HG03103 (cell line): ENCODE results near the gene CXCL17.
"Not testable (repeated sequence)": the region's sequence is repeated elsewhere in the genome, so short reads cannot be mapped to it uniquely, and the experiment has no call there.

Experiments used
- ATAC-seq: cut with Tn5 transposase; IDR thresholded peaks from one replicate; pipeline ENCODE4 v1.9.1; 2021; ENCODE audit warnings: low read depth; ENCODE audit not compliant: unreplicated experiment

Gene CXCL17, protein sequence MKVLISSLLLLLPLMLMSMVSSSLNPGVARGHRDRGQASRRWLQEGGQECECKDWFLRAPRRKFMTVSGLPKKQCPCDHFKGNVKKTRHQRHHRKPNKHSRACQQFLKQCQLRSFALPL

DNA sequence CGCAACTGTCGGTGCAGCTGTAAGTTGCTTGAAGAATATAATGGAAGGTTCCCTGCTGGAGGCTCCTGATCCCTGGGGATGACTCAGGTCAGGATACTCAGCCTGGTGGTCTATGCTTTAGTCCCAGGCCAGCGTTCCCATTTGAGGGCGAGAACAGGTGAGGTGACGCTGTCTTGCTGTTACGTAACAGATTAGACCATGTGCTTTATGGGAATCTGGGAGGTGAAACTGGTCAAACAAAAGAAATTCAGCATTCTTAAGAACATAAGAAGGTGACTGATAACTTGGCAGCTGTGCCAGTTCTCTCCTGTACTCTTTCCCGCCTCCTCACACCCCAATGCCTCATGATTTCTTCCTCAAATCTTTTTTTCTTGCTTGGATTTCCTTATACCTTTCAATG, at the start of gene CXCL17:
CXCL17 (minus strand) TSS at position 114 of the 400 bp plus-strand sequence. CDS start 114 bp downstream, outside the sequence.
- no peak for ATAC-seq

- ATAC-seq, result no peak
Measured at GRCh38 chr19:42488783-42489521, 46.2 kb upstream of the CXCL17 start.

- ATAC-seq, result no peak
Measured at GRCh38 chr19:42487798-42488178, 45.0 kb upstream of the CXCL17 start.

DNA sequence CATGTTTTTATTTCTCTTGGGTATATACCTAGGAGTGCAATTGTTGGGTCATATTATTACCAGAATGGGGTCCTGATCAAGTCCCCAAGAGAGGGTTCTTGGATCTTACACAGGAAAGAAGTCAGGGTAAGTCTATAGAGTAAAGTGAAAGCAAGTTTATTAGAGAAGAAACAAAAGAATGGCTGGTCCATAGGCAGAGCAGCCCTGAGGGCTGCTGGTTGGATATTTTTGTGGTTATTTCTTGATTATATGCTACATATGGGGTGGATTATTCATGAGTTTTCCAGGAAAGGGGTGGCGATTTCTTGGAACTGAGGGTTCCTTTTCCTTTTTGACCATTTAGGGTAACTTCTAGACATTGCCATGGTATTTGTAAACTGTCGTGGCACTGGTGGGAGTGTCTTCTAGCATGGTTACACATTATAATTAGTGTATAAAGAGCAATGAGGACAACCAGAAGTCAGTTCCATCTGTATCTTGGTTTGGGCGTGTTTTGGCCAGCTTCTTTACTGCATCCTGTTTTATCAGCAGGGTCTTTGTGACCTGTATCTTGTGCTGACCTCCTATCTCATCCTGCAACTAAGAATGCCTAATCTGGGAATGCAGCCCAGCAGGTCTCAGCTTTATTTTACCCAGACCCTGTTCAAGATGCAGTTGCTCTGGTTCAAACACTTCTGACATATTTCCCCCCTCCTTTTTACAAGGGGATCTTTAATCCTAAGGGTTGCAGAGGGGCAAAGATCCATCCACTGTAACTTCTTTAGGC, 44.5 kb upstream of the CXCL17 start:
- no peak for ATAC-seq

GRCh38 chr19:42485036-42485435, 42.3 kb upstream of the CXCL17 start:
- not testable (repeated sequence) for ATAC-seq

DNA sequence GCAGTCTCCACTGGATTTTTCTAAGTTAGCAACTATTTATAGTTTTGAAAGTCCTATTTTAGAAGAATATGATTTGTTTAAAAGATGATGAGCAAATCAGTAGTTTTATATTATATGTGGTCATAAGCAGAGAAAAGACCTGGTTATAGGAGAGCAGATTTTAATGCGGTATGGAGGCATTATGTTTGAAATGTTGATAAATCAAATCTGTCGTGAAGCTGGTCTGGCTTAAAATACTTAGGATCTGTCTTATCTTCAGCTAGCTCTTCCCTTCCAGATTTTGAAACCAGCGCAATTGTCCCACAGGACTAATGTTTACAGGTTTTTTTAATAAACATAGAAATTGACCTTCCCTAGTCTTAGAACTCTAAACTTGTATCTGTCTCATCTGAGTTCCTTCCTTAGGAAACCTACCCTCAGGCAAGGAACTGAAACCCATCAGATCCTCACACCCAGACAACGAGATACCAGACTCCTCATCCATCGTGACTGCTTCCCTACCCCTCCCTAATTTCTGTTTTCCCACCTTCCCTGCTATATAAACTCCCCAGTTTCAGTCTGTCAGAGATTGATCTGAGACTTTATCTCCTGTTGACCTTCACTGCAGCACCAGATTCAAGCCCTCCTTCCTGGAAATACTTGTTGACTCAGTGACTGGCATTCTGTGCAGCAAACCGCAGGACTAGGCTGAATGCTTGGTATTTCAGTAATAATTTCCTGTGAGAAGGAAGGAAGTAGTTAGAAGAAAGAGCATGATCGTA, 37.8 kb upstream of the CXCL17 start:
- no peak for ATAC-seq

- no peak for ATAC-seq
Measured at GRCh38 chr19:42479736-42480135, 37.0 kb upstream of the CXCL17 start.

GRCh38 chr19:42478765-42479311, 36.1 kb upstream of the CXCL17 start:
- no peak for ATAC-seq

DNA sequence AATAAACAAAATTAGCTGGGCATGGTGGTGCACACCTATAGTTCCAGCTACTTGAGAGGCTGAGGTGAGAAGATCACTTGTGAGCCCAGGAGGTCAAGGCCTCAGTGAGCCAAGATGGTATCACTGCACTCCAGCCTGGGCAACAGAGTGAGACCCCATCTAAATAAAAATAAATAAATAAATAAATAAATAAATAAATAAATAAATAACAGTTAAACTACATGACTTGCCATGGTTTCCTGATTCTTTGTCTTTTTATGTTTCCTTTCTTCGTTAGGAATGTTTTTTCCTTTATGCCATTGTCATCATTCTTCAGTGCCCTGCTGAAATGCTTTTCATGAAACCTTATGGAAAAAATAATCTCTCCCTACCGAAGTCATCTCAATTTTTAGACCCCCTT, 35.2 kb upstream of the CXCL17 start:
- ATAC-seq, result no peak

- ATAC-seq, result no peak
Measured at GRCh38 chr19:42477117-42477516, 34.4 kb upstream of the CXCL17 start.

GRCh38 chr19:42475366-42475765, 32.6 kb upstream of the CXCL17 start:
- no peak for ATAC-seq

- ATAC-seq, result no peak
Measured at GRCh38 chr19:42474743-42475142, 32.0 kb upstream of the CXCL17 start.

DNA sequence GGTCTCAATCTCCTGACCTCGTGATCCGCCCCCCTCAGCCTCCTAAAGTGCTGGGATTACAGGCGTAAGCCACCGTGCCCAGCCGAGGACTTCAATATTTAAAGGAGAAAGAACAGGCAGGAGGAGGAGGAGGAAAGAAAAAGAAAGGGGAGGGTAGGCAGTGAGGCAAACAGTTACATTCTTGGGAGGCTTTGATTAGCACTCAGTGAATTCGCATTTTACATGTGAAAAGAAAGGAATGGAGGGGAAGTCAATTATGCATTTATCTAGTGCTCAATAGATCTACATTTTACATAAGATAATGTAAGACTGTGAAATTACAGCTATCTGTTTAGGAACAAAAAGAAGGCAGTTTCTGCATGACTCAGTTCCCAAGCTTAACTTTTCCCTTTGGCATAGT, 30.9 kb upstream of the CXCL17 start:
- ATAC-seq, result no peak

DNA sequence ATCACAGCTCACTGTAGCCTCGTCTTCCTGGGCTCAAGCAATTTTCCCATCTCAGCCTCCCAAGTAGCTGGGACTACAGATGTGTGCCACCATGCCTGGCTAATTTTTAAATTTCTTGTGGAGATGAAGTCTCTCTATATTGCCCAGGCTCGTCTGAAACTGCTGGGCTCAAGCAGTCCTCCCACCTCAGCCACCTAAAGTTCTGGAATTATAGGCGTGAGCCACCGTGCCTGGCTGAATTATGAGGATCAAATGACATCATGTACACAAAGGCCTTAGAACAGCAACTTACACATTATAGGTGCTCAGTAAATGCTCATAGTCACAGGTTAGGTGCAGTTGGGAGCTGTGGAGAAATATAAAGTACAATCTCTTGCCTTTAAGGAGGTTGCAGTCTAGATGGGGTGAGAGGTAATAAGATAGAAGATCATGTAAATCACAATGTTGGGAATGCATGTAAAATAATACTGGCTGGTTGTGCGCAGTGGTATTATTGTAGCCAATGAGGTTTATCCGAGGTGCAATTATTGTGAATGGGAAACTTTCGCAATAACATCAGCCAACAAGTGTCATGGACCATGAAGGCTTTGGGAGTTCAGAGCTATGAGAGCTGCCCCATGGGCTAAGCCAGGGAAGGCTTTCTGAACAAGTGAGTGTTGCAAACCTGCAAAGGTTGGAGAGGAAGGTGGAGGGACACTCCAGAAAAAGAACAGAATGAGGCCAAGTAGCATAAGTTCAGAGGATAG, 29.8 kb upstream of the CXCL17 start:
- no peak for ATAC-seq

- no peak for ATAC-seq
Measured at GRCh38 chr19:42471554-42472249, 29.0 kb upstream of the CXCL17 start.

- no peak for ATAC-seq
Measured at GRCh38 chr19:42469311-42470235, 26.8 kb upstream of the CXCL17 start.

- ATAC-seq, result no peak
Measured at GRCh38 chr19:42468273-42468796, 25.6 kb upstream of the CXCL17 start.

DNA sequence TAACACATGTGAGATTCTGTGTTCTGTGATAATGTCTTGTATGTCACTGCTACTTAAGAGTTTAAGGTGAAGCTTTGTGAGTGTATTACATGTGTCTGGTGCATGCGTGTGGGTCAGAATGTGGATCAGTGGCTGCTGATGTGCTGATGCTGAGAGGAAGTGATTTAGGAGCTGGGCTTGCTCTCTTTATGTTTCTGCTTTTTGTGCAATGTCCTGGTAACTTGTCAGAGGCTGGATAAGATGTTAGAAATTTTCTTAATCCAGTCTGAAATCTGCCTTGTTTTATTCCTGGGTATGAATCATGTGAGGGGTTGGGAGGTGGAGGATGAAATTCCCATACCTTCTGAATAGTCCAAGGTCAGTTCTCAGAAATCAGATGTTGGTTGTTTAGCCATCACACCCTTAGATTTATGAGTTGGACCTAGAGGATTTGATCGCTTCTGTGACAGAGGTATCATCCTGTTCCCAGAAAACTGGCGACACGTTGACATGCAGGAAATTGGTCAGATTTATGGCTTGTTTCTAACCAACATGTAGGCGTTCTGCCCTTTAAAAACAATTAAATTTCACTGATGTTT, 24.5 kb upstream of the CXCL17 start:
- ATAC-seq, result no peak
